PC-9 (cell line): Measurements from ENCODE around the gene KASH5. TPM values are rescaled to one million over a fixed set of nuclear protein-coding genes. Genes with fewer than 3 reads are reported as not detected.
"Not testable (repeated sequence)": the region's sequence is repeated elsewhere in the genome, so short reads cannot be mapped to it uniquely, and the experiment has no call there.

Source experiments
- BruUV-seq: library from RNA; stranded (reverse); fragments of 400-500 nt; replicated peaks from 2 replicates; lab custom pipeline; 2021; lab: Mats Ljungman, UMichigan
- CTCF ChIA-PET: fragments of 300-600 bp; sonication (Branson Sonifier 250); formaldehyde crosslinking; loops from one replicate; lab custom pipeline; 2022; ENCODE audit warnings: antibody characterized with exemption; lab: Charles Lee
- POLR2A ChIA-PET: fragments of 300-600 bp; sonication (Branson Sonifier 250); formaldehyde crosslinking; loops from one replicate; lab custom pipeline; 2022; ENCODE audit warnings: antibody characterized with exemption; ENCODE audit not compliant: unreplicated experiment; lab: Charles Lee
- DNase-seq, 2 experiments: peaks; one replicate each; pipeline versions ENCODE4 v3.0.0 to v3.0.0-alpha.2; 2015 to 2022; ENCODE audit warnings: mixed read lengths in 1 of 2
- H2AFZ ChIP-seq: fragments of 200-600 bp; sonication (generic); 2 replicates; pipeline ENCODE4 v1.8.1; 2017; ENCODE audit warnings: antibody characterized with exemption
- H3F3A ChIP-seq: fragments of 200-600 bp; sonication (generic); 2 replicates; pipeline ENCODE4 v1.8.1; 2017; ENCODE audit warnings: antibody characterized with exemption, mild to moderate bottlenecking, low read depth; ENCODE audit not compliant: insufficient read depth
- H3K27ac ChIP-seq: fragments of 200-600 bp; sonication (generic); 2 replicates; pipeline ENCODE4 v1.6.1; 2016; ENCODE audit warnings: mixed run types
- H3K27me3 ChIP-seq: fragments of 200-600 bp; sonication (generic); 2 replicates; pipeline ENCODE4 v1.6.1; 2016; ENCODE audit warnings: low read depth, mixed run types; ENCODE audit not compliant: insufficient read depth
- H3K36me3 ChIP-seq: fragments of 200-600 bp; sonication (generic); 2 replicates; pipeline ENCODE4 v1.6.1; 2016; ENCODE audit warnings: low read depth, mixed run types
- H3K4me1 ChIP-seq: fragments of 200-600 bp; sonication (generic); replicated peaks from 2 replicates; pipeline ENCODE4 v1.6.1; 2016; ENCODE audit warnings: mixed run types; ENCODE audit not compliant: insufficient read depth
- H3K4me2 ChIP-seq: fragments of 200-600 bp; sonication (generic); 2 replicates; pipeline ENCODE4 v1.6.1; 2017; ENCODE audit warnings: mixed run types
- H3K4me3 ChIP-seq: fragments of 200-600 bp; sonication (generic); 2 replicates; pipeline ENCODE4 v1.6.1; 2016; ENCODE audit warnings: mixed run types
- H3K79me2 ChIP-seq: fragments of 200-600 bp; sonication (generic); 2 replicates; pipeline ENCODE4 v1.6.1; 2017; ENCODE audit warnings: low read depth, mixed run types
- H3K9me2 ChIP-seq: fragments of 200-600 bp; sonication (generic); 2 replicates; pipeline ENCODE4 v1.8.1; 2017; ENCODE audit warnings: mild to moderate bottlenecking; ENCODE audit not compliant: insufficient read depth
- H3K9me3 ChIP-seq: fragments of 200-600 bp; sonication (generic); 2 replicates; pipeline ENCODE4 v1.8.1; 2016; ENCODE audit warnings: low read depth; ENCODE audit not compliant: insufficient read depth
- H4K20me1 ChIP-seq: fragments of 200-600 bp; sonication (generic); 2 replicates; pipeline ENCODE4 v1.8.1; 2017; ENCODE audit not compliant: insufficient read depth
- EZH2 ChIP-seq: fragments of 200-600 bp; sonication (generic); IDR thresholded peaks from 2 replicates; pipeline ENCODE4 v1.8.0; 2017; ENCODE audit warnings: antibody characterized with exemption, low read depth
- intact Hi-C: fragments of 100-400 bp; cut with micrococcal nuclease; formaldehyde crosslinking; loops from one replicate; pipeline ENCODE4 v1.10.0; 2022; ENCODE audit not compliant: unreplicated experiment
- total RNA-seq: library from RNA; stranded (reverse); gene quantifications from 2 replicates; pipeline ENCODE4 v1.2.3, GENCODE V29; 2021
- TF ChIP-seq, protein P1 (sequence below): fragments of 200-600 bp; sonication (generic); conservative IDR thresholded peaks from 2 replicates; pipeline ENCODE4 v1.6.1; 2017; ENCODE audit warnings: mixed run types, antibody characterized with exemption, mild to moderate bottlenecking, moderate library complexity

KASH5 gene
- total RNA-seq, 1 experiment from 2014 or later = 0.39 TPM

GRCh38 chr19:49459388-49459787 lies 71.3 kb downstream of the KASH5 start:
- DNase-seq = no peak
- Histone ChIP-seq H3K4me2 (no peak overlapping the region), H3K4me1 (peaks cover 2% of the 10 kb centered on the region), H3K36me3 (peaks cover 8% of the 10 kb centered on the region), H3K27me3 (no peaks in the 10 kb centered on the region), H3K9me2 (no peaks in the 10 kb centered on the region), H3K27ac (no peak overlapping the region), H2AFZ (no peak overlapping the region), H3K9me3 (no peaks in the 10 kb centered on the region), H3F3A (peaks cover 19% of the 10 kb centered on the region), H4K20me1 (no peaks in the 10 kb centered on the region), H3K4me3 (no peak overlapping the region), H3K79me2 (peaks cover 18% of the 10 kb centered on the region)
- TF ChIP-seq EZH2 = no peak
- TF ChIP-seq, protein P1, sequence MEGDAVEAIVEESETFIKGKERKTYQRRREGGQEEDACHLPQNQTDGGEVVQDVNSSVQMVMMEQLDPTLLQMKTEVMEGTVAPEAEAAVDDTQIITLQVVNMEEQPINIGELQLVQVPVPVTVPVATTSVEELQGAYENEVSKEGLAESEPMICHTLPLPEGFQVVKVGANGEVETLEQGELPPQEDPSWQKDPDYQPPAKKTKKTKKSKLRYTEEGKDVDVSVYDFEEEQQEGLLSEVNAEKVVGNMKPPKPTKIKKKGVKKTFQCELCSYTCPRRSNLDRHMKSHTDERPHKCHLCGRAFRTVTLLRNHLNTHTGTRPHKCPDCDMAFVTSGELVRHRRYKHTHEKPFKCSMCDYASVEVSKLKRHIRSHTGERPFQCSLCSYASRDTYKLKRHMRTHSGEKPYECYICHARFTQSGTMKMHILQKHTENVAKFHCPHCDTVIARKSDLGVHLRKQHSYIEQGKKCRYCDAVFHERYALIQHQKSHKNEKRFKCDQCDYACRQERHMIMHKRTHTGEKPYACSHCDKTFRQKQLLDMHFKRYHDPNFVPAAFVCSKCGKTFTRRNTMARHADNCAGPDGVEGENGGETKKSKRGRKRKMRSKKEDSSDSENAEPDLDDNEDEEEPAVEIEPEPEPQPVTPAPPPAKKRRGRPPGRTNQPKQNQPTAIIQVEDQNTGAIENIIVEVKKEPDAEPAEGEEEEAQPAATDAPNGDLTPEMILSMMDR = no peak
- CTCF ChIA-PET = no interaction called here
- POLR2A ChIA-PET = no interaction called here
- BruUV-seq = no TSS peak
- intact Hi-C loops = no loop called here

- H3K4me1 ChIP-seq, H3K27me3 ChIP-seq, H3K79me2 ChIP-seq, H4K20me1 ChIP-seq, BruUV-seq, intact Hi-C loops, H3K27ac ChIP-seq, H2AFZ ChIP-seq, DNase-seq, CTCF ChIA-PET, POLR2A ChIA-PET, H3K4me3 ChIP-seq, H3K4me2 ChIP-seq, H3K9me2 ChIP-seq, H3K36me3 ChIP-seq, H3K9me3 ChIP-seq: not testable (repeated sequence)
- peaks cover 10% of the 10 kb centered on the region for H3F3A ChIP-seq
Measured at GRCh38 chr19:49461130-49461529, 73.1 kb downstream of the KASH5 start.

DNA sequence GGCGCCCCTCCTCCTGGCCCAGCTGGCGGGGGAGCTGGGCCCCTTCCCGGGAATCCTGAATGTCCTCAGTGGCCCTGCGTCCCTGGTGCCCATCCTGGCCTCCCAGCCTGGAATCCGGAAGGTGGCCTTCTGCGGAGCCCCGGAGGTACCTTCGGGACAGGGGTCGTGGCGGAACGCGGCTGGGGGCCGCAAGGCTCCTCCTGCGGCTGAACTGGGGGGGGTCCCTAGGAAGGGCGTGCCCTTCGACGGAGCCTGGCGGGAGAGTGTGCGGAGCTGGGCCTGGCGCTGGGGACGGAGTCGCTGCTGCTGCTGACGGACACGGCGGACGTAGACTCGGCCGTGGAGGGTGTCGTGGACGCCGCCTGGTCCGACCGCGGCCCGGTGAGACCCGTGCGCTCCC lies 73.6 kb downstream of the KASH5 start:
- H3K4me2 ChIP-seq = no peak overlapping the region
- no peaks in the 10 kb centered on the region for H3K27me3 ChIP-seq
- H3K9me3 ChIP-seq = no peaks in the 10 kb centered on the region
- no peak overlapping the region for H3K4me3 ChIP-seq
- no TSS peak for BruUV-seq
- H3K36me3 ChIP-seq = peaks cover 4% of the 10 kb centered on the region
- H3F3A ChIP-seq = peaks cover 8% of the 10 kb centered on the region
- no peak for DNase-seq
- intact Hi-C loops = no loop called here
- no peaks in the 10 kb centered on the region for H3K4me1 ChIP-seq
- no peak for TF ChIP-seq EZH2
- TF ChIP-seq, protein P1 = no peak
- H3K79me2 ChIP-seq = no peaks in the 10 kb centered on the region
- no peak overlapping the region for H2AFZ ChIP-seq
- no peak overlapping the region for H3K27ac ChIP-seq
- H3K9me2 ChIP-seq = no peaks in the 10 kb centered on the region
- no peaks in the 10 kb centered on the region for H4K20me1 ChIP-seq
- CTCF ChIA-PET = no interaction called here
- POLR2A ChIA-PET = no interaction called here

DNA sequence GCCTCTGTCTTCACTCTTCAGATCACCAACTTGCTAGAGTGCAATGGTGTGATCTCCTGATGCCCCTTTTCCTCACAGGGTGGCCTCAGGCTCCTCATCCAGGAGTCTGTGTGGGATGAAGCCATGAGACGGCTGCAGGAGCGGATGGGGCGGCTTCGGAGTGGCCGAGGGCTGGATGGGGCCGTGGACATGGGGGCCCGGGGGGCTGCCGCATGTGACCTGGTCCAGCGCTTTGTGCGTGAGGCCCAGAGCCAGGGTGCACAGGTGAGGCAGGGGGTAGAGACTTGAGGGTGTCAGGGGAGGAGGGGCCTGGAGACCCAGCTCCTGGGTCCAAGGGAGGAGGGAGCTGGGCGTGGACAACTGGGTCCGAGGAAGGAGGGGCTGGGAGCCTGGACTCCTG lies 74.4 kb downstream of the KASH5 start:
- ChIA-PET CTCF (no interaction called here), POLR2A (interaction anchor here (0.6 kb wide), 1 partner anchor 97 kb away, joined by 5 read pairs; no protein-coding TSS in a partner anchor)
- Histone ChIP-seq H3K27me3 (no peaks in the 10 kb centered on the region), H3K79me2 (no peaks in the 10 kb centered on the region), H3K27ac (no peak overlapping the region), H3K4me1 (no peaks in the 10 kb centered on the region), H4K20me1 (no peaks in the 10 kb centered on the region), H3F3A (peaks cover 8% of the 10 kb centered on the region), H3K4me2 (no peak overlapping the region), H3K9me3 (no peaks in the 10 kb centered on the region), H3K36me3 (peaks cover 4% of the 10 kb centered on the region), H3K4me3 (no peak overlapping the region), H3K9me2 (no peaks in the 10 kb centered on the region), H2AFZ (no peak overlapping the region)
- intact Hi-C loops = no loop called here
- BruUV-seq = no TSS peak
- no peak for TF ChIP-seq EZH2
- TF ChIP-seq, protein P1 = no peak
- no peak for DNase-seq
